GM23248 (cell line): ENCODE data around the gene IQSEC1. TPM values are rescaled to one million over a fixed set of nuclear protein-coding genes. Genes with fewer than 3 reads are reported as not detected.

Source experiments
- DNase-seq: peaks from one replicate; pipeline ENCODE4 v3.0.0-alpha.2; 2015
- H2AFZ ChIP-seq: fragments of 200-600 bp; sonication (generic); 2 replicates; pipeline ENCODE4 v1.6.1; 2016; ENCODE audit warnings: antibody characterized with exemption
- H3F3A ChIP-seq: fragments of 200-600 bp; sonication (generic); 2 replicates; pipeline ENCODE4 v1.6.1; 2016; ENCODE audit warnings: mild to moderate bottlenecking, antibody characterized with exemption, mixed run types; ENCODE audit not compliant: insufficient read depth
- H3K27ac ChIP-seq: fragments of 200-600 bp; sonication (generic); 2 replicates; pipeline ENCODE4 v1.5.1; 2016; ENCODE audit warnings: mild to moderate bottlenecking
- H3K27me3 ChIP-seq: fragments of 200-600 bp; sonication (generic); replicated peaks from 2 replicates; pipeline ENCODE4 v1.6.1; 2016; ENCODE audit warnings: mild to moderate bottlenecking; ENCODE audit not compliant: insufficient read depth
- H3K36me3 ChIP-seq: fragments of 200-600 bp; sonication (generic); 2 replicates; pipeline ENCODE4 v1.6.1; 2016; ENCODE audit warnings: low read depth, mild to moderate bottlenecking
- H3K4me1 ChIP-seq: fragments of 200-600 bp; sonication (generic); 2 replicates; pipeline ENCODE4 v1.6.1; 2016; ENCODE audit warnings: mild to moderate bottlenecking; ENCODE audit not compliant: insufficient read depth
- H3K4me2 ChIP-seq: fragments of 200-600 bp; sonication (generic); one replicate; pipeline ENCODE4 v1.6.1; 2016; ENCODE audit warnings: mild to moderate bottlenecking; ENCODE audit not compliant: unreplicated experiment
- H3K4me3 ChIP-seq: fragments of 200-600 bp; sonication (generic); 2 replicates; pipeline ENCODE4 v1.5.1; 2016; ENCODE audit warnings: mild to moderate bottlenecking
- H3K79me2 ChIP-seq: fragments of 200-600 bp; sonication (generic); 2 replicates; pipeline ENCODE4 v1.6.1; 2016; ENCODE audit warnings: mild to moderate bottlenecking; ENCODE audit not compliant: insufficient read depth
- H3K9ac ChIP-seq: fragments of 200-600 bp; sonication (generic); 2 replicates; pipeline ENCODE4 v1.6.1; 2016; ENCODE audit warnings: mild to moderate bottlenecking
- H3K9me2 ChIP-seq: fragments of 200-600 bp; sonication (generic); 2 replicates; pipeline ENCODE4 v1.6.1; 2016; ENCODE audit warnings: mixed run types, mild to moderate bottlenecking, moderate library complexity; ENCODE audit not compliant: insufficient read depth
- H3K9me3 ChIP-seq: fragments of 200-600 bp; sonication (generic); one replicate; pipeline ENCODE4 v1.6.1; 2017; ENCODE audit warnings: low read depth
- H4K20me1 ChIP-seq: fragments of 200-600 bp; sonication (generic); 2 replicates; pipeline ENCODE4 v1.6.0; 2016; ENCODE audit not compliant: insufficient read depth
- EZH2 ChIP-seq: fragments of 200-600 bp; sonication (generic); IDR thresholded peaks from 2 replicates; pipeline ENCODE4 v1.6.1; 2018; ENCODE audit warnings: antibody characterized with exemption, mild to moderate bottlenecking; ENCODE audit not compliant: insufficient read depth, poor library complexity, severe bottlenecking
- EZH2phosphoT487 ChIP-seq: fragments of 200-600 bp; sonication (generic); IDR thresholded peaks from 2 replicates; pipeline ENCODE4 v1.6.1; 2018; ENCODE audit warnings: antibody characterized with exemption, moderate library complexity, mild to moderate bottlenecking, low read depth; ENCODE audit not compliant: insufficient read depth
- WGBS, 2 experiments: methylation state at CpG; one replicate each; pipeline ENCODE4 v1.1.6; 2015 to 2017; ENCODE audit warnings: low lambda C conversion rate in 2 of 2, low coverage in 1 of 2; ENCODE audit errors: missing lambda C conversion rate in 2 of 2; 5-methylcytosine and 5-hydroxymethylcytosine counted together
- in situ Hi-C: fragments of 300-500 bp; cut with MboI; formaldehyde crosslinking; loops from 2 replicates; pipeline ENCODE4 v1.15.0; 2020
- polyA plus RNA-seq: library from polyadenylated mRNA; unstranded; fragments of >200 nt; fragmentation: Nextera tagmentation; extraction: Ambion mirVana; gene quantifications from 2 replicates; pipeline ENCODE4 v1.2.1, GENCODE V29; 2016
- total RNA-seq: library from RNA; depleted of rRNA; stranded (reverse); fragments of >200 nt; shearing (Covaris generic); gene quantifications from 2 replicates; pipeline ENCODE4 v1.2.3, GENCODE V29; 2014

Gene IQSEC1
- total and polyA plus RNA-seq, 2 experiments from 2014 or later: 5.1 to 21.6 TPM

DNA sequence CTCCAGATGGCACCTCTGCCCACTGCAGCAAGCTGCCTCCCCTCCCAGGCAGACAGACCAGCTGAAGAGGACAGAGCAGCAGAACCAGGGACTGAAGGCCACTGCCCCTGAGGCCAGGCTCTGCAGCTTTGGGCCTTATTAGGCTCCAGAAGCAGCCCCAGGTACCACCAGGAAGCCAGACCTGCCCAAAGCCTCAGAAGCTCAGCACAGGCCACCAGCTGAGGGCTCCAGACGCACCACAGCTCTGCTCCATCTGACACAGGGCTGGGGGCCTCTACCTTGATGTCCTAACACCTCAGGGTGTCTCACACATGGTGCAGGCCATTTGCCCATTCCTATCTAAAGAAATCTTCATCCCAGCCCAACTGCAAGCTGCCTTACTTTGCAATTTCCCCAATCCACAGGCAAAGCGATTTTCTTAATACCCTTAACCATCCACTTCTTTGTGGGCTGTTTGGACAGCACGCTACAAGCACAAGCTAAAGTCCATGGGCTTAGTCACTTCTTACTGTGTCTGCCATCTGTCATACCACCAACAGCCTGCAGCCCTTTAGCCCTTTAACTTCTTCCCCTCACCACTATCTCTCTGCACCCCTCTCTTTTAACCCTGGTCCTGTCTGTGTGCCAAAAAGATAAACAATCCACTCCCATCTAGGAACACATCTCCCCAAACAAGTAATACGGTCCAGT is 112.1 kb downstream of the IQSEC1 start:
- Histone ChIP-seq H3K9ac (no peak overlapping the region), H3K9me2 (no peaks in the 10 kb centered on the region), H3K9me3 (no peaks in the 10 kb centered on the region), H3K79me2 (peaks cover 100% of the 10 kb centered on the region), H3F3A (no peaks in the 10 kb centered on the region), H2AFZ (no peak overlapping the region), H4K20me1 (no peaks in the 10 kb centered on the region), H3K4me3 (no peak overlapping the region), H3K36me3 (no peaks in the 10 kb centered on the region), H3K27me3 (no peaks in the 10 kb centered on the region), H3K4me1 (peaks cover 2% of the 10 kb centered on the region; the same call in 1 of the 2 replicates), H3K27ac (no peak overlapping the region), H3K4me2 (no peak overlapping the region)
- 97 to 98% methylated on average over 4 of the region's 4 CpGs for WGBS, 2 experiments
- TF ChIP-seq EZH2phosphoT487: no peak
- no peak for TF ChIP-seq EZH2
- in situ Hi-C loops: no loop called here
- no peak for DNase-seq

DNA sequence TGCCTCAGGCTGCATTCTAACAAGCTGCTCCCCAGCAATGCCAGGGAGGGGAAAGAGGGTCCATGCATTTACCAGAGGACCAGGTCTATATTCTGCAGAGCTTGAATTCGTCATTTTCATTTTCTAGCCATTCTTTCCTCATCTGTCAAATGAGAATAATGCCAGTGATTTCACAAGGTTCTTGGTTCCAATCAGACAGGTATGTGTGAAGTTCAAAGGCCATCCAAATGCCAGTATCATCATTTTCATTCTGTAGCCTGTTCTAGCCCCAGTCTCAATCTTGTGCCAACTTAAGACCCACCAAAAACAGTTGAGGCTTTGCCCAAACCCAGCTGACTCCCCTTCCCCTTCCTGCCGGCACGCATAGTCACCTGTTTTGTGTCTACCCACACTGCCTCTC is 112.7 kb downstream of the IQSEC1 start:
- no peaks in the 10 kb centered on the region for H3F3A ChIP-seq
- peaks cover 2% of the 10 kb centered on the region for H3K4me1 ChIP-seq
- DNase-seq: no peak
- H3K9me2 ChIP-seq: no peaks in the 10 kb centered on the region
- H2AFZ ChIP-seq: no peak overlapping the region
- H3K36me3 ChIP-seq: no peaks in the 10 kb centered on the region
- in situ Hi-C loops: no loop called here
- no peaks in the 10 kb centered on the region for H3K9me3 ChIP-seq
- 89% methylated on average over 3 of the region's 3 CpGs for WGBS, 2 experiments
- no peak overlapping the region for H3K9ac ChIP-seq
- no peak overlapping the region for H3K4me3 ChIP-seq
- H4K20me1 ChIP-seq: no peaks in the 10 kb centered on the region
- H3K27me3 ChIP-seq: no peaks in the 10 kb centered on the region
- TF ChIP-seq EZH2 (no peak), EZH2phosphoT487 (no peak)
- no peak overlapping the region for H3K27ac ChIP-seq
- peaks cover 100% of the 10 kb centered on the region for H3K79me2 ChIP-seq
- H3K4me2 ChIP-seq: no peak overlapping the region

DNA sequence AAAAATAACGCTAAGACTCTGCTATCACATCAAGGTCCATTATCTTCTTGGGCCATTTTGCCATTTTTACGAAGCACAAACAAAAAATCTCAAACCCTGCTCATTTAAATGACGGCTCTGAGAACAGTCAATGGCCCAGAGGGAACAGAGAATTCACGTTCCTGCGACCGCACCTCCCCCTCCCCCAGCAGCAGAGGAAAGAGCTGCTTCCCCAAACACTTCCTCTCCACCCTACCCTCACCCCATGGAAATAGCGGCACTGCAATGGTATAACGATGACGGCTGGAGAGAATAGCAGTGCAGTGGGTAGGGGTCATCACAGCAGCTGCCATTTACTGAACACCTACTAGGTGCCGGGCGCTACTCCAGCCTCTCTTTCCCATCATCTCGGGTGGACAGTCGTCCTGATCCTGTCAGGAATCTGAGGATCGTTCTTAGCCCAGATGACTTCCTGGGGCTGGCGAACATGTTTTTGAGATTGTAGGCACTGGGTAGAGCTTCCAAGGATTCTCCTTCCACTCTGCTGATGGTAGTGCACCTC is 113.3 kb downstream of the IQSEC1 start:
- WGBS, 2 experiments: 89% methylated on average over 15 of the region's 15 CpGs
- TF ChIP-seq EZH2phosphoT487: no peak
- no peak for TF ChIP-seq EZH2
- no peak for DNase-seq
- H3K27me3 ChIP-seq: no peaks in the 10 kb centered on the region
- H3K9me3 ChIP-seq: no peaks in the 10 kb centered on the region
- H3K9me2 ChIP-seq: no peaks in the 10 kb centered on the region
- H3K4me3 ChIP-seq: no peak overlapping the region
- H3K4me1 ChIP-seq: peaks cover 8% of the 10 kb centered on the region
- H4K20me1 ChIP-seq: no peaks in the 10 kb centered on the region
- no peak overlapping the region for H3K27ac ChIP-seq
- H3K9ac ChIP-seq: no peak overlapping the region
- no peaks in the 10 kb centered on the region for H3K36me3 ChIP-seq
- no peaks in the 10 kb centered on the region for H3F3A ChIP-seq
- peaks cover 99% of the 10 kb centered on the region for H3K79me2 ChIP-seq
- no peak overlapping the region for H2AFZ ChIP-seq
- H3K4me2 ChIP-seq: no peak overlapping the region
- in situ Hi-C loops: no loop called here

DNA sequence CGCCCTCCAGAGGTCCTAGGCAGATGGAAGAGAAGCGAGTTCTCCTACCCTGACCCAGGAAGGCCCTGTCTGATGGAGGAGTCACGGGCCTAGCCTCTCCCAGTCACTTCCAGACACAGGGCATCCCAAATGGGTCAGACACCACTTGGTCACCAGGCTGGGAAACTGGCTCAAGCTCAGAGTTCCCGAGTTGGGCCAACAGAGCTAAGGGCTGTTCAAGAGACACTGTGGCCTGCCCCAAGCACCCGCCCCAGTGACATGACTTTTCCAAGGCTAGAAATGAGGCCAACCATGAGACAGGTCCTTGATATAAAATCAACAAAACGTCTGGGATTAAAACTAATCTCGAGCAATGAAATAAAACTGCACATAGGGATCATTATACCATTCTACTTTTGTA is 113.8 kb downstream of the IQSEC1 start:
- no peak for DNase-seq
- no peak overlapping the region for H2AFZ ChIP-seq
- no peaks in the 10 kb centered on the region for H3K27me3 ChIP-seq
- WGBS, 2 experiments: 54 to 60% methylated on average over 7 of the region's 7 CpGs
- H4K20me1 ChIP-seq: no peaks in the 10 kb centered on the region
- H3K9me3 ChIP-seq: no peaks in the 10 kb centered on the region
- no peaks in the 10 kb centered on the region for H3F3A ChIP-seq
- H3K4me1 ChIP-seq: peaks cover 13% of the 10 kb centered on the region
- no peak overlapping the region for H3K4me2 ChIP-seq
- H3K27ac ChIP-seq: no peak overlapping the region
- in situ Hi-C loops: no loop called here
- no peaks in the 10 kb centered on the region for H3K36me3 ChIP-seq
- peaks cover 99% of the 10 kb centered on the region for H3K79me2 ChIP-seq
- no peak overlapping the region for H3K9ac ChIP-seq
- no peak overlapping the region for H3K4me3 ChIP-seq
- no peaks in the 10 kb centered on the region for H3K9me2 ChIP-seq
- TF ChIP-seq EZH2phosphoT487 (no peak), EZH2 (no peak)
